Naive thymus-derived CD4-positive, alpha-beta T cell (primary cell): Measurements from ENCODE around the gene METAP1D. TPM values are rescaled to one million over a fixed set of nuclear protein-coding genes. Genes with fewer than 3 reads are reported as not detected.

Experiments used
- ATAC-seq: fragments of 150-1000 bp; cut with Tn5 transposase; 2 replicates; pipeline ENCODE4 v1.10.0; 2021; ENCODE audit warnings: mild to moderate bottlenecking, moderate library complexity
- CTCF ChIA-PET: fragments of 350-600 bp; sonication (Branson Sonifier 250); formaldehyde crosslinking; loops from one replicate; lab custom pipeline; 2021; ENCODE audit warnings: antibody characterized with exemption; lab: Charles Lee
- POLR2A ChIA-PET: fragments of 350-600 bp; sonication (Branson Sonifier 250); formaldehyde crosslinking; loops from one replicate; lab custom pipeline; 2021; ENCODE audit warnings: antibody characterized with exemption, inconsistent platforms; lab: Charles Lee
- DNase-seq, 9 donors: peaks; one replicate each; pipeline versions ENCODE4 v3.0.0 to v3.0.0-alpha.2; 2020 to 2022; ENCODE audit warnings: mixed read lengths in 1 of 9
- H3K27ac ChIP-seq: one replicate; pipeline ENCODE4 v1.7.0; 2013; ENCODE audit warnings: mild to moderate bottlenecking, low read depth, low read length, moderate library complexity
- H3K27me3 ChIP-seq, 2 donors: one replicate each; pipeline ENCODE4 v1.7.0; 2013; ENCODE audit warnings: low read length in 2 of 2, mild to moderate bottlenecking in 2 of 2, moderate library complexity in 2 of 2; ENCODE audit not compliant: control insufficient read depth in 2 of 2, insufficient read depth in 2 of 2
- H3K36me3 ChIP-seq, 3 experiments: 1 replicate in 2 of 3; 2 replicates in 1 of 3; pipeline ENCODE4 v1.7.0; 2013; ENCODE audit warnings: low read length in 3 of 3, mild to moderate bottlenecking in 3 of 3, moderate library complexity in 1 of 3; ENCODE audit not compliant: insufficient read depth in 3 of 3, control insufficient read depth in 2 of 3
- H3K4me1 ChIP-seq, 2 donors: one replicate each; pipeline ENCODE4 v1.7.0; 2013; ENCODE audit warnings: low read length in 2 of 2, mild to moderate bottlenecking in 2 of 2, moderate library complexity in 1 of 2; ENCODE audit not compliant: control insufficient read depth in 2 of 2, insufficient read depth in 2 of 2
- H3K4me3 ChIP-seq: 2 replicates; pipeline ENCODE4 v1.7.0; 2013; ENCODE audit warnings: mild to moderate bottlenecking, low read length
- H3K9me3 ChIP-seq, 3 experiments: 1 replicate in 2 of 3; 2 replicates in 1 of 3; pipeline ENCODE4 v1.7.0; 2013; ENCODE audit warnings: low read length in 3 of 3; ENCODE audit not compliant: control insufficient read depth in 2 of 3
- H3K27ac Mint-ChIP-seq, 9 donors: one replicate each; pipeline ENCODE4 v1.8.0; 2020 to 2022; ENCODE audit warnings: mixed read lengths in 9 of 9, mild to moderate bottlenecking in 8 of 9, moderate library complexity in 5 of 9, inconsistent platforms in 2 of 9
- H3K27me3 Mint-ChIP-seq, 5 donors: one replicate each; pipeline ENCODE4 v1.8.0; 2021 to 2022; ENCODE audit warnings: mixed read lengths in 5 of 5, mild to moderate bottlenecking in 1 of 5
- H3K36me3 Mint-ChIP-seq, 5 donors: one replicate each; pipeline ENCODE4 v1.8.0; 2020 to 2022; ENCODE audit warnings: mixed read lengths in 5 of 5, mild to moderate bottlenecking in 3 of 5, inconsistent platforms in 1 of 5
- H3K4me1 Mint-ChIP-seq, 7 donors: one replicate each; pipeline ENCODE4 v1.8.0; 2020 to 2022; ENCODE audit warnings: mixed read lengths in 7 of 7, mild to moderate bottlenecking in 3 of 7, inconsistent platforms in 1 of 7
- H3K4me3 Mint-ChIP-seq, 10 donors: one replicate each; pipeline ENCODE4 v1.8.0; 2020 to 2022; ENCODE audit warnings: mild to moderate bottlenecking in 10 of 10, mixed read lengths in 10 of 10, moderate library complexity in 6 of 10, inconsistent platforms in 2 of 10
- H3K9me3 Mint-ChIP-seq, 11 donors: one replicate each; pipeline ENCODE4 v1.8.0; 2020 to 2022; ENCODE audit warnings: mixed read lengths in 11 of 11, mild to moderate bottlenecking in 4 of 11, inconsistent platforms in 1 of 11, moderate library complexity in 1 of 11
- intact Hi-C, 2 donors: fragments of 100-400 bp; cut with micrococcal nuclease; formaldehyde crosslinking; loops; one replicate each; pipeline ENCODE4 v1.15.1; 2023
- polyA plus RNA-seq, 2 donors: library from polyadenylated mRNA; unstranded; fragments of 300-500 nt; fragmentation: Illumina TruSeq; gene quantifications; one replicate each; pipeline ENCODE4 v1.2.3, GENCODE V29; 2021
- total RNA-seq, 6 experiments: library from RNA in 5 of 6; stranded (reverse) in 5 of 6; gene quantifications; 1 replicate in 5 of 6; 2 replicates in 1 of 6; pipeline ENCODE4 v1.2.3 and lab custom pipeline; 2021 to 2026

The METAP1D gene
- total and polyA plus RNA-seq, 7 experiments from 2014 or later = 3.3 to 12.2 (median 5.6) TPM

- Mint-ChIP-seq H3K27me3 (peaks cover 70 to 93% (median 72%) of the 10 kb centered on the region in 5 donors), H3K27ac (peak overlapping the region in 7 of 9 donors; percentile 17 to 89 (median 82)), H3K9me3 (peaks cover 0 to 16% (median 4%) of the 10 kb centered on the region in 11 donors), H3K36me3 (peaks cover 0 to 5% (median 1%) of the 10 kb centered on the region in 5 donors), H3K4me1 (peaks cover 33 to 62% (median 49%) of the 10 kb centered on the region in 7 donors), H3K4me3 (peak overlapping the region; percentile 37 to 88 (median 77))
- DNase-seq = peak in 7 of 9 donors; percentile 42 to 75 (median 56)
- H3K36me3 ChIP-seq = no peaks in the 10 kb centered on the region
- peak overlapping the region; percentile 32 for H3K4me3 ChIP-seq
- H3K27ac ChIP-seq = no peak overlapping the region
- peak; percentile 63 for ATAC-seq
- peaks cover 44 to 82% of the 10 kb centered on the region in 2 donors for H3K27me3 ChIP-seq
- intact Hi-C loops = loop anchor here (1.0 to 10.0 kb wide), 17 partner anchors 14 to 1861 kb away; partner anchors contain the start of genes HAT1 (in 2 of the 2), DYNC1I2 (in 1 of the 2), METAP1D (in 1 of the 2) and PDK1 (in 1 of the 2)
- ChIA-PET CTCF (interaction anchor here (1.4 kb wide), 1 partner anchor 10 kb away, joined by 4 read pairs; no protein-coding TSS in a partner anchor), POLR2A (interaction anchor here (0.9 to 1.4 kb wide), 3 partner anchors 10 to 20 kb away, joined by 3 to 8 read pairs (median 4); no protein-coding TSS in a partner anchor)
- no peaks in the 10 kb centered on the region for H3K9me3 ChIP-seq
- H3K4me1 ChIP-seq = peaks cover 41 to 58% of the 10 kb centered on the region in 2 donors
These were observed 103.9 kb downstream of the METAP1D start for GRCh38 chr2:172103471-172104272.

GRCh38 chr2:172105471-172106107 lies 105.8 kb downstream of the METAP1D start:
- Mint-ChIP-seq H3K9me3 (peaks cover 0 to 19% (median 5%) of the 10 kb centered on the region in 11 donors), H3K27ac (peak overlapping the region in 1 of 9 donors; percentile 34), H3K4me3 (peak overlapping the region in 7 of 10 donors; percentile 0 to 63 (median 42)), H3K36me3 (peaks cover 0 to 4% (median 0%) of the 10 kb centered on the region in 5 donors), H3K4me1 (peaks cover 32 to 69% (median 47%) of the 10 kb centered on the region in 7 donors), H3K27me3 (peaks cover 75 to 91% (median 82%) of the 10 kb centered on the region in 5 donors)
- no peak overlapping the region for H3K27ac ChIP-seq
- H3K27me3 ChIP-seq = peaks cover 38 to 65% of the 10 kb centered on the region in 2 donors
- CTCF ChIA-PET = interaction anchor here (0.6 to 1.4 kb wide), 3 partner anchors 12 to 402 kb away, joined by 3 to 4 read pairs (median 3); no protein-coding TSS in a partner anchor
- H3K4me3 ChIP-seq = no peak overlapping the region
- intact Hi-C loops = loop anchor here (1.0 to 10.0 kb wide), 5 partner anchors 211 to 1859 kb away; partner anchors contain the start of genes SLC25A12 (in 1 of the 2) and SP3 (in 1 of the 2)
- no peaks in the 10 kb centered on the region for H3K9me3 ChIP-seq
- H3K36me3 ChIP-seq = no peaks in the 10 kb centered on the region
- no peak for ATAC-seq
- H3K4me1 ChIP-seq = peaks cover 35 to 40% of the 10 kb centered on the region in 2 donors
- POLR2A ChIA-PET = no interaction called here
- peak in 2 of 9 donors; percentile 10 to 16 for DNase-seq

GRCh38 chr2:172106108-172106961 lies 106.6 kb downstream of the METAP1D start:
- Histone ChIP-seq H3K27ac (no peak overlapping the region), H3K4me1 (peaks cover 27 to 33% of the 10 kb centered on the region in 2 donors), H3K9me3 (no peaks in the 10 kb centered on the region), H3K4me3 (peak overlapping the region; percentile 22), H3K36me3 (no peaks in the 10 kb centered on the region), H3K27me3 (peaks cover 31 to 57% of the 10 kb centered on the region in 2 donors)
- POLR2A ChIA-PET = interaction anchor here (0.5 to 0.7 kb wide), 2 partner anchors 14 to 103 kb away, joined by 3 to 4 read pairs; no protein-coding TSS in a partner anchor
- Mint-ChIP-seq H3K27ac (no peak overlapping the region), H3K4me3 (peak overlapping the region in 8 of 10 donors; percentile 25 to 63 (median 44)), H3K36me3 (peaks cover 0 to 4% (median 0%) of the 10 kb centered on the region in 5 donors), H3K4me1 (peaks cover 31 to 63% (median 43%) of the 10 kb centered on the region in 7 donors), H3K9me3 (peaks cover 0 to 19% (median 5%) of the 10 kb centered on the region in 11 donors), H3K27me3 (peaks cover 74 to 87% (median 76%) of the 10 kb centered on the region in 5 donors)
- intact Hi-C loops = loop anchor here (1.0 to 10.0 kb wide), 5 partner anchors 212 to 1858 kb away; partner anchors contain the start of genes SLC25A12 (in 1 of the 2) and SP3 (in 1 of the 2)
- DNase-seq (peak in 5 of 9 donors; percentile 28 to 43 (median 38)), ATAC-seq (peak; percentile 43)
- CTCF ChIA-PET = interaction anchor here (0.6 to 1.8 kb wide), 6 partner anchors 37 to 404 kb away, joined by 3 to 4 read pairs (median 3); no protein-coding TSS in a partner anchor

- ATAC-seq (no peak), DNase-seq (peak in 3 of 9 donors; percentile 8 to 21 (median 16))
- H3K27me3 Mint-ChIP-seq = peaks cover 70 to 85% (median 72%) of the 10 kb centered on the region in 5 donors
- POLR2A ChIA-PET = interaction anchor here (0.6 to 0.7 kb wide), 2 partner anchors 39 to 511 kb away, joined by 3 read pairs; no protein-coding TSS in a partner anchor
- no peaks in the 10 kb centered on the region for H3K36me3 ChIP-seq
- CTCF ChIA-PET = interaction anchor here (1.3 to 1.8 kb wide), 2 partner anchors 295 to 406 kb away, joined by 4 read pairs; no protein-coding TSS in a partner anchor
- no peak overlapping the region for H3K4me3 ChIP-seq
- peaks cover 0 to 4% (median 0%) of the 10 kb centered on the region in 5 donors for H3K36me3 Mint-ChIP-seq
- H3K27ac Mint-ChIP-seq = peak overlapping the region in 5 of 9 donors; percentile 32 to 77 (median 56)
- H3K27me3 ChIP-seq = peaks cover 20 to 50% of the 10 kb centered on the region in 2 donors
- peak overlapping the region; percentile 23 to 65 (median 44) for H3K4me3 Mint-ChIP-seq
- peaks cover 20 to 50% (median 32%) of the 10 kb centered on the region in 7 donors for H3K4me1 Mint-ChIP-seq
- no peaks in the 10 kb centered on the region for H3K9me3 ChIP-seq
- peaks cover 0 to 17% (median 5%) of the 10 kb centered on the region in 11 donors for H3K9me3 Mint-ChIP-seq
- H3K4me1 ChIP-seq = peaks cover 18 to 21% of the 10 kb centered on the region in 2 donors
- H3K27ac ChIP-seq = no peak overlapping the region
- intact Hi-C loops = loop anchor here (2.0 to 10.0 kb wide), 3 partner anchors 213 to 1857 kb away; partner anchors contain the start of genes SLC25A12 (in 1 of the 2) and SP3 (in 1 of the 2)
These were observed 108.2 kb downstream of the METAP1D start for GRCh38 chr2:172107690-172108586.
